ENCODE measurements around the gene ZBTB2. TPM values are rescaled to one million over a fixed set of nuclear protein-coding genes. Genes with fewer than 3 reads are reported as not detected.

ZBTB2 gene
- total RNA-seq, 1 donor = 10.8 TPM

DNA sequence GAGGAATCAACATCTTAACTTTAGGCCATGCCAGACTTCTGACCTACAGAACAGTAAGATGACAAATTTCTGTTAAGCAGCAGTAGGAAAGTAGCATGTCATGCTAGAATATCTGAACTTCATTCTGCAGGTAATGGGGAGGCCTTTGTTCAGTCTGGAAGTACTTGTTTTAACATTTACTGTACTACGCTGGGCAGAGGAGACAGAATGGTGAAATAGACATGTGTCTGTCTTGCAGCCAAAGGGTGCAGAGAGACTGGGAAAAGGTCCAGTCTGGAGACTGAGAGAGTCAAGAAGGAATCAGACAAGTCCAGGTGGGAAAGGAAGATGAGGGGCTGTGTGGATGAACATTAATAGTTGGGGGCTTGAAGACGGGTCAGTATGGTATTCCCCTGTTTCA lies 17.5 kb upstream of the ZBTB2 start:
- no peak overlapping the region for H3K4me3 ChIP-seq (ENCODE audit: low read depth, low read length)
- TF ChIP-seq, protein P1, sequence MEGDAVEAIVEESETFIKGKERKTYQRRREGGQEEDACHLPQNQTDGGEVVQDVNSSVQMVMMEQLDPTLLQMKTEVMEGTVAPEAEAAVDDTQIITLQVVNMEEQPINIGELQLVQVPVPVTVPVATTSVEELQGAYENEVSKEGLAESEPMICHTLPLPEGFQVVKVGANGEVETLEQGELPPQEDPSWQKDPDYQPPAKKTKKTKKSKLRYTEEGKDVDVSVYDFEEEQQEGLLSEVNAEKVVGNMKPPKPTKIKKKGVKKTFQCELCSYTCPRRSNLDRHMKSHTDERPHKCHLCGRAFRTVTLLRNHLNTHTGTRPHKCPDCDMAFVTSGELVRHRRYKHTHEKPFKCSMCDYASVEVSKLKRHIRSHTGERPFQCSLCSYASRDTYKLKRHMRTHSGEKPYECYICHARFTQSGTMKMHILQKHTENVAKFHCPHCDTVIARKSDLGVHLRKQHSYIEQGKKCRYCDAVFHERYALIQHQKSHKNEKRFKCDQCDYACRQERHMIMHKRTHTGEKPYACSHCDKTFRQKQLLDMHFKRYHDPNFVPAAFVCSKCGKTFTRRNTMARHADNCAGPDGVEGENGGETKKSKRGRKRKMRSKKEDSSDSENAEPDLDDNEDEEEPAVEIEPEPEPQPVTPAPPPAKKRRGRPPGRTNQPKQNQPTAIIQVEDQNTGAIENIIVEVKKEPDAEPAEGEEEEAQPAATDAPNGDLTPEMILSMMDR (IDR thresholded peaks at IDR 0.05; ENCODE audit: insufficient read depth, low read depth, low read length) = no peak
- DNase-seq (ENCODE audit: low read depth) = no peak

DNA sequence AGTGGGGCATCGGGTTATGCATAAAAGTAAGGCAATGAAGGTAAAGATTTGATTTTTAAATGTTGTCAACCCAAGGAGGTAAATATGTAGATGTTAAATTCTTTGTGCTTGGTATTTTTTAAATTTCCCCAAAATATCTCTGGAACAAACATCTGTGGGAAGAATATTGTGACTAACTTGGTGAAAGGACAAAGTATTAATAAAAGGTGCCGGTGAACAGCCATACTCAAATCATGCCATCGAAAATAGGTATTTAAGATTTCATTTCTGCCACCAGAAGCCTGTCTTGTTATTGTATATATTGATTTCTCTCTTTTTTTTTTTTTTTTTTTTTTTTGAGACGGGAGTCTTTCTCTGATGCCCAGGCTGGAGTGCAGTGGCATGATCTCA lies 12.6 kb upstream of the ZBTB2 start:
- DNase-seq (ENCODE audit: low read depth) = no peak
- H3K4me3 ChIP-seq (ENCODE audit: low read depth, low read length) = no peak overlapping the region
- TF ChIP-seq, protein P1 (IDR thresholded peaks at IDR 0.05; ENCODE audit: insufficient read depth, low read depth, low read length) = no peak

DNA sequence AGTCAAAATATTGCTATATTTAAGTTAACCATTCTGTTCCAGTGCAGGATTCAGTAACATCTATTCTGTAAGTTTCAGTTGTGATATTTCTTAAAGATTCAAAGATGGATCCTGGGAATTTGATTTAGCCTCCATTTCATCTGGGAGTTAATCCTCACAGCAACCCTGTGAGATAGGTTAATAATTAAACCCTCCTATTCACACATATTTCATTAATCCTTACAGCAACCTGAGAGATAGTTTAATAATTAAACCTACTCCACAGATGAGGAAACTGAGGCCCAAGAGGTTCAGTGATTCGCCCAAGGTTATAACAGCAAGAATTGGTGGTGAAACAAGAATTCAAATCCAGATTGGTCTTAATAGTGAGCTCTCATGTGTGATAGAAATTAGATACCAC lies 10.9 kb upstream of the ZBTB2 start:
- no peak for DNase-seq (ENCODE audit: low read depth)
- no peak overlapping the region for H3K4me3 ChIP-seq (ENCODE audit: low read depth, low read length)
- TF ChIP-seq, protein P1 (IDR thresholded peaks at IDR 0.05; ENCODE audit: insufficient read depth, low read depth, low read length) = no peak

DNA sequence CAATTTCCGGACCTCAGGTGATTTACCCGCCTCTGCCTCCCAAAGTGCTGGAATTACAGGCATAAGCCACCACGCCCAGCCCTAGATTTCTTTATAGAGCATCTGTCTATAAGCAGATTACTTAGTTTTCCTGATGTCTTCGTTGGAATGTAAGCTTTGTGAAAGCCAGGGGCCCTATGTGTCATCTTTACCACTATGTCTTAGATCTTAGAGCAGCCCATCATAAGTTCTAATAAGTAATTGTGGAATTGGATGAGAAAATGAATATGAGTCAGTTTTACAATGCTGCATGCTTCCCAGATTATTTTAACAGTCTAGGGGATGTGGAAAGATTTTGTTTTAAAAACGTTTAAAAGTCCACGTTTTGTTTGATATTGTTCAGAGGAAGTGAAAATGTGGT lies 9.1 kb upstream of the ZBTB2 start:
- peak; percentile 30 for DNase-seq (ENCODE audit: low read depth)
- TF ChIP-seq, protein P1 (IDR thresholded peaks at IDR 0.05; ENCODE audit: insufficient read depth, low read depth, low read length) = no peak
- H3K4me3 ChIP-seq (ENCODE audit: low read depth, low read length) = no peak overlapping the region

DNA sequence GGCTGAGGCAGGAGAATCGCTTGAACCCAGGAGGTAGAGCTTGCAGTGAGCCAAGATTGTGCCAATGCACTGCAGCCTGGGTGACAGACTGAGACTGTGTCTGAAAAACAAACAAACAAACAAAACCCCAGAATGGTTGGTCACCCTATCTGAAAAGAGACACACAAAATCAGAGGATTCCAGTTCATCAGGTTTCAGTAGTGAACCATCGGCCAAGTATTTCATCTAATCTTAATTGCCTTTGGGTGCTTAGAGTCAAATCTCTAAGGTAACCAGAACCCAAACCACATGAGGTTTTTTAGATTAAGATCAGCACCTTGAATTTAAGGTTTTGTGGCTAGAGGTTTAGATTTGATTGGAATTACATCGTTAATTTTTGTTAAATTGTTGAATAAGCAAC lies 8.3 kb upstream of the ZBTB2 start:
- TF ChIP-seq, protein P1 (IDR thresholded peaks at IDR 0.05; ENCODE audit: insufficient read depth, low read depth, low read length) = no peak
- DNase-seq (ENCODE audit: low read depth) = no peak
- H3K4me3 ChIP-seq (ENCODE audit: low read depth, low read length) = no peak overlapping the region

DNA sequence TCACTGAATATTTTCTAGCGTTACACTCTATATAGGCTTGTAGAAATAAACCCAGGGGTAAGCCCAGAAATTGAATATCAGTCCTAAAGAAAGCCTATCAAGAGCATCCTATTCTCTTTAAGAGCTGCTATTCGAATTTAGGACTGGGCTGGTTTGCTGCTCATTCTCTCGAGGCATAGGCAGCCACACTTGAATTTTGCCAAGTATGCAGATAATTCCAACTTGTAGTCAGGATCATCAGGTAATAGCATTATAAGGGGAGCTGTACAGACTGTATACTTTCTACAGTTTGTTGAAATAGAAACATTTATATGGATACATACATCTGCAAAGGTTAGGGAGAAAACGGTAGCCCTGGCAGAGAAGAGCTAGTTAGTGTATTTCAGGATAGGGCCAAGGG lies 2.1 kb upstream of the ZBTB2 start:
- DNase-seq (ENCODE audit: low read depth) = no peak
- no peak overlapping the region for H3K4me3 ChIP-seq (ENCODE audit: low read depth, low read length)
- TF ChIP-seq, protein P1 (IDR thresholded peaks at IDR 0.05; ENCODE audit: insufficient read depth, low read depth, low read length) = no peak

DNA sequence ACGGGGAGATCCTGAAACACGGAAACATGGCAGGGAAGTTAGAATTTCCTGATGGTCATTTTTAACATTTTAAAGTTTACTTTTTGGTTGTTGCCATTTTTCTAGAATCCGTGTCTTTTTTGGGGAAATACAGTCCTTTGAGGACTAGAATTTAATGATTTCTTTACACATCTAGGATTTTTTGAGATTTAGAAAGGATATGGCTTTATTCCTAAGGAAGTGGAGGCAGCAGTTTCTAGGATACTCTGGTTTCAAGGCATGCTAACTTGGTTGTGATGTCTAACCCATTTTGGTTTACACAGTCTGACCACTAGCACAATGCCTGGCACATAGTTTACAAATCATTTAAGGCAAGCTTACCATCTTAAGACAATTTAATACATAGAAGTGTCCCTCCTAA lies 1.1 kb upstream of the ZBTB2 start:
- DNase-seq (ENCODE audit: low read depth) = no peak
- peak overlapping the region; percentile 84 for H3K4me3 ChIP-seq (ENCODE audit: low read depth, low read length)
- TF ChIP-seq, protein P1 (IDR thresholded peaks at IDR 0.05; ENCODE audit: insufficient read depth, low read depth, low read length) = no peak
